Left cardiac atrium (tissue), 4 donors: Measurements from ENCODE around the gene ILK. TPM values are rescaled to one million over a fixed set of nuclear protein-coding genes. Genes with fewer than 3 reads are reported as not detected.
A peak's percentile ranks its signal among the peaks of the same experiment; 100 is the strongest.

Source experiments
- ATAC-seq, 2 donors: fragments of 200-7000 bp; cut with Tn5 transposase; one replicate each; pipeline ENCODE4 v1.9.1; 2020; ENCODE audit warnings: mild to moderate bottlenecking in 2 of 2, moderate library complexity in 2 of 2
- DNase-seq: peaks from one replicate; pipeline ENCODE4 v3.0.0-alpha.2; 2020
- intact Hi-C, 2 donors: fragments of 100-400 bp; cut with DNase I; formaldehyde crosslinking; loops; one replicate each; pipeline versions ENCODE4 v1.14.1 to v1.15.1; 2022 to 2023
- long read RNA-seq: library from polyadenylated mRNA; unstranded; transcript quantifications from one replicate; pipeline ENCODE4 v2.0.0, GENCODE V29; 2021
- total RNA-seq, 2 donors: library from RNA; stranded (reverse); fragmentation: NEBNext Ultra II Directional; extraction: Animal tissue kit (Norgen Biotek cat#: 25700); gene quantifications; one replicate each; pipeline ENCODE4 v1.2.1, GENCODE V29; 2021
- donor health status: DM: no; HTN: yes; CAD: no.
- donor health status: DM: no; HTN: yes; CAD: no; lungs with severe emphysema.
- donor health status: DM: yes; HTN: yes; CAD: no.
- donor health status: Dilated cardiomyopathy.

ILK gene
- total RNA-seq: 100 to 1,000 TPM; 166 to 183 TPM
- long read RNA-seq, transcript ILK-201 (13 exons, 1,802 nt): minor isoform, 82 of 518 reads
- long read RNA-seq, transcript ILK-202 (12 exons, 2,074 nt): minor isoform, 12 of 518 reads
- long read RNA-seq, transcript ILK-212 (12 exons, 1,617 nt): minor isoform, 10 of 518 reads
- long read RNA-seq, transcript ILK-203 (13 exons, 1,692 nt): major isoform, 352 of 518 reads
- long read RNA-seq, partial matches to known transcripts: 21 of 518 reads
- long read RNA-seq, other reads (novel, unspliced or antisense): 39 of 518 reads

DNA sequence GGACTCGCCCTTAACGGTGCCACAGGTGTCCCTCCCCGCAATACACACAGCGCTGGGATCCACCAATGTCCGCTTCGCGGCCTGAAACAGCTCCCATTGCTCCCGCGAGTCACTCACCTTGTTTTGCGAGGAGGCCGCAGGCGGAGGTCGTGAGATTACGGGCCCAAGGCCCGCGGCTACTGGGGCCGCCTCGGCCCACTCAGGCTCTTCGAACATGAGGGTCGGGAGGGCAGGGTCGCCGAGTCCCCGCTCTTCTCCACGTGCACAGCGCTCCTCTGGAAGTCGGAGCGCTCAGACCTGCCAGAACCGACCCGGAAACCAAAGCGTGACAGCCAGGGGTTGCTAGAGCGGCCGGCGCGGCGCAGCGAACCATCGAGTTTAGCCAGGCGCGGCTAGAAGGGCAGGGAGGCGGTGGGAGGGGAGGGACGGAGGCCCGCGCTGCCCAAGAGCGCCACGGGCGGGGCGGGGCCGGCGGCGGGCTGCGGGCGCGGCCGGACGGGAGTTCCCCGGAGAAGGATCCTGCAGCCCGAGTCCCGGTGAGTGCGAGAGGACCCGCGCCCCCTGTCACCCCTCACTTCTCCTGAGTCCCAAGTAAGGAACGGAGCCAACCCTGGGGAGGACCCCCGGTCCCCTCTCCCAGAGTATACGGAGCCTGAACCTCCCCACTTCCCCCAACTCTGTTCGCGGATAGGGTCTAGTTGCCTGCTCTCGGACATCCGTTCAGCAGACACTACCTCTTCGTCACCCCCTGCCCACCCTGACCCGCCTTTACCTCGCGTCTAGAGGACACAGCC is at the start of gene ILK, which contains the start of gene RRP8:
TSS of gene ILK (plus strand) at position 488 of the 794 bp plus-strand sequence. CDS start 498 bp downstream, outside the sequence.
TSS of gene RRP8 (minus strand) at position 330 of the 794 bp plus-strand sequence. CDS start at position 216, 114 bp downstream.
- DNase-seq (peak; percentile 94), ATAC-seq (peak; percentile 91 to 92)
- intact Hi-C loops: loop anchor here in 1 of 2 donors (5.0 kb wide), 1 partner anchor 79 kb away; the partner anchor contains the start of gene MRPL17

DNA sequence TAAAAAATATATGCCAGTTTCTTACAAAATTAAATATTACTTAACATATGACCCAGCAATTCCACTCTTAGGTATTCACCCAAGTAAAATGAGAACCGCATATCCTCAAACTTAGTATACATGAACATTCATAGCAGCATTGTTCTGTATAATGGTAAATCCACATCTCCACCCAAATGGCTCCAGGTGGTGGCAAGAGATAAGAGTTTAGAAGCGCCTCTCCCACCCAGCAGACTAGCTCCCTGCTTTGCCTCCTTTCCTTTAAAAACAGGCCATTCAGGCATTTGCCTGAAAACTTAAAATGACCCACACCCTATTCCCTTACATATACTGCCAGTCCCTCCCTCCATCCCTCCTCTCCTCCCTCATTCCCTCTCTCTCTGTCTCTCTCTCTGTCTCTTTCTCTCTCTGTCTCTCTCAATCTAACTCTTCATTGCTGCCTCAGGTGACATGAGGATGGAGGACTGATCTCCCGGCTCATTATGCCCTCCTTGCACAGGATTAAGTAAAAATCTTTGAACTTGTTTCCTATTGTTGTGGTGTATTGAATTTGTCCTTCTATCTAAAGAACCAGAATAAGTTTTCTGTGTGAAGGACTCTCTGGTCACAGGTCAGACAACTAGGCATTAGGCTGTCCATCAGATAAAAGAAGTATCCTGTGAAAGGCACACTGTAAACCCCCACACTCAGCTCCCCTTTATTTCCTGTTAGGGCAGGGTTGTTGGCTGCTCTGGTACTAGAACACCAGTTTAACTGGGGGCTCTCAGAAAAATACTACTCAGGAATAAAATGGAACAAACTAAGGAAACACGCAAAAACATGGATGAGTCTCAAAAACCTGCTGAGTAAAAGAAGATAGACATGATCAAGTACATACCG is 48.5 kb upstream of the ILK start:
- intact Hi-C loops: no loop called here
- no peak for ATAC-seq
- DNase-seq: no peak

DNA sequence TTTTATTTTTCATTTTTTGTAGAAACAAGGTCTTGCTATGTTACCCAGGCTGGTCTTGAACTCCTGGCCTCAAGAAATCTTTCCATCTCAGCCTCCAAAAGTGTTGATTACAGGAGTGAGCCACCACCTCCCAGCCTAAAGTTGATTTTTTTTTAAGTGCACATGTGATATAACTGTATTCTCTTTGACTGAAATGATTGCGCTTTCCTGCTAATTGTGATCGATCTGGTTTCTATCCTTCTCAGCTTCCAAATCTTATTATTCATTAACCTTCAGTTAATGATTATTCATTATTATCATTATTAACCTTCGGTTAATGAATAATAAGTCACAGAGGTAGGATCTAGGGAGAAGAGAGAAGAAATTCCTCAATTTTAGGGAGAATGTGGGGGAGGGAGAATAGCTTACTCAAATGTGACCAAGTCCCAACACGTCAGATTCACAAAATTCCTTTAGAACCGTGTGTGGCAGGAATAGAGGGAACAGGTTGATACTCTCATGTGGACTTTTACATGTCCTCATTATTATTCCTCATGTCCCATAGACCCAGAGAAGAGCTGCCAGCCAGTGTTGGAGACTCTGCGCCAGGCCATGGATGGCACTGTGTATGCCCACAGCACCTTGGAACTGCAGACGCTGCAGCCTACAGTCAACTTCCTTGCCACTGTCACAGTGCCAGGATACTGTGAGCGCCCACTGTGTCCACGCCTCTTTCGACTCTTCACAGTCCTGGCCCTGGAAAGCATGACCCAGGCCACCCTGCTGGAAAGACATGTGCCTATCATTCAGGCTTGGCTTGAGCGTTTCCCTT is 47.2 kb upstream of the ILK start:
- DNase-seq (no peak), ATAC-seq (no peak)
- intact Hi-C loops: no loop called here

DNA sequence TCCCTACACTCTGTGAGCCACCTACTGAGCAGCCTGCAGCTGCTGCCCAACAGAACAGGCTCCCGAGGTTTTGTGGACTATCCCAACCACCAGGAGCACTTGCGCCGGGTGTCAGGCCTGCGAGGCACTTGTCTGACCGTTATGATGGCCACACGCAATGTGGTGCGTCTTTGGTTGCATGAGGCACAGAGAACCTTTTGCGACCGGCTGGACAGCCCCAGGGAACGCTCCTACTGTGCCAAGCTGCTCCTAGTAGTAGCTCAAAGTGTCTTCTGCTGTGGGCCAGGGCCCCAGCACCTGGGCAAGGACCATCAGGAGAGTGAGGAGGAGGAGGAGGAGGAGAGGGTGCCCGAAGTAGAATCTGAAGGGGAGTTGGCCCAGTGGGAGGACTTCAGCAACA is 46.5 kb upstream of the ILK start:
- intact Hi-C loops: no loop called here
- no peak for DNase-seq
- no peak for ATAC-seq

DNA sequence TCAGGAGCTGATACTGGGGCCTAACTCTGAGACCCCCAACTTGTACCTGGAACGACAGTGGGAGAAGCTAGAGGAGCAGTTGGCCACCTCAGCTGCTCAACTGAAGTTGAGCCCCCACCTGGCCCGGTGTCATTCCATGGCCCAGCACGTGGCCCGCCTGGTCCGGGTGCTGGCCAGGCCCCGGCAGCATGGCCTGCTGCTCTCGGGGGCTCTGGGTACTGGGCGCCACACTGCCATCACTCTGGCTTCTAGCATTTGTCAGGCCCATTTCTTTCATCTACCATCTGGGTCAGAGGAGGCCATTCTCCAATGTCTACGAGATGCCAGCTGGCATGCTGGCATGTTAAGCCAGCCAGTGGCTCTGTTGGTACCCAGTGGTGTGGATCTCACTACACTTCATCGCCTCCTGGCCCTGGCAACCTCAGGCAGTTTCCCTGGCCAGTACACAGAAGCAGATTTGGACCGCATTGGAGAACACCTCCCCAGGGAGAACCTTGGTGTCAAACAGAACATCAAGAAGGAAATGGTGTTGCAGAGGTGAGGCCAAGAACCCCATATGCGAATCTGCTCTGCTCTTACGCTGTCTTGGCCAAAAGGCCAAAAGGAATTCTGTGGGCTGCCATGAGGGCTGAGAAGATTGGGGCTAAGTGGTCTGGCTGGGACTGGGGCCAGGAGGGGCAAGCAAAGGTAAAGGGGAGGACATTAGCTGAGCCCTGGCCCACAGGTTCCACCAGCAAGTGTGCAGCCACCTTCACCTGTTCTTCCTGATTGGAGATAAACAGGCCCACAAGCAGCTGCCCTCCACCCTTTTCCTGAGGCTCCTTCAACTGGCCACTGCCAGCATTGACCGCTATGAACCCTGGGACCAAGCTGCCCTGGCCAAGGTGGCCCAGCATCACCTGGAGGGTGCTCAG is 45.6 kb upstream of the ILK start:
- intact Hi-C loops: no loop called here
- DNase-seq (no peak), ATAC-seq (peak; percentile 63 to 95)

DNA sequence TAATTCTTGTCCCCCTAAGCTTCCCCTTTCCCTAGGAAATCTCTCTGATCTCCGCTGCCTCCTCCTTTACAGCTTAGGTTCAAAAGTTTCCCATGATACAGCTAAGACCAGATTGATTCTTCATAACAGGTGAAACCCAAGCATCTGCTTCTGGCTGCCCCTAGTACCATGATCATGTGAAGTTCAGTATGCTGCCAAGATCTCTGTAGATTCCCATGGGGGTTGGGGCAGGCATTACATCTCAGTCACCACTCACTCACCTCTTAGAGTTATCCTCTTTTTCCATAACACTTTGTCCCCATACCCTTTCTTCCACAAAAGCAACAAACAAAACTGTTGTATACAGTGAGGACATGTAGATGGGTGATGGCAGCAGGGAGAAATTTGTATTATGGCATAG is 44.2 kb upstream of the ILK start:
- intact Hi-C loops: no loop called here
- DNase-seq (no peak), ATAC-seq (no peak)

DNA sequence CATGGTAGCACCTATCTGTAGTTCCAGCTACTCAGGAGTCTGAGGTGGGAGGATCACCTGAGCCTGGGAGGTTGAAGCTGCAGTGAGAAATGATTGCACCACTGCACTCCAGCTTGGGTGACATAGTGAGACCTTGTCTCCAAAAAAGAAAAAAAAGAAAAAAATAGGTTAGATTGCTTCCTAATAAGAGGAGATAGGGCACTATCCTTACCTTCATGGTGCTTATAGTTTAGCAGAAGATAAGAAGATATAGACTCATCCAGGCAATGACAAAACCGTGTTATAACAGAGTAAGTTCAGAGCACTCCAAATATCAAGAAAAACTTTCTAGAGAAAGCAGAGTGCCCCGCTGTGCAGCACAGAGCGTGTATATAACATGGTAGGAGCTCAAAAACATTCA is 42.3 kb upstream of the ILK start:
- ATAC-seq (no peak), DNase-seq (no peak)
- intact Hi-C loops: no loop called here

DNA sequence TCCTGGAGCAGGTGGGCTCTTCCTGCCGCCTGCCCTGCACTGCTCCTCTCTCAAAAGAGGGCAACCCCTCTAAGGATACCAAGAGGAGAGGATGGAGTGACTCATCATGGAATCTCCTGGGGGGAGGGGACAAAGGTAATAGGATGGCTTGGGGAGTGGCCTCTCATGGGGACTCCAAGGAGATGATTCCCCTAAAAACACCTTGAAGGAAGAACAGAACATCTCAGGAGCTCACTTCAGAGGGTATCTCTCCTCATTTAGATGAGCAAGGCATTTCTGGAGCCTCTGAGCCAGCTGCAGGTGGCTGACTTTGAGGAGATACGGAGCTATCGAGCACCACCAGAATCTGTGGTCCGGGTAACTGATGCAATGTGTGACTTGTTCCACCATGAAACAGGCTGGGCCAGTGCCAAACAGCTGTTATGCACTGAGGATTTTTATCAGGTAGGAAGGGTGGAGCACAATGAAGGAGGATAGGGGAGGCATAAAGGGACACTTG is 40.4 kb upstream of the ILK start:
- ATAC-seq: no peak
- intact Hi-C loops: no loop called here
- DNase-seq: no peak

DNA sequence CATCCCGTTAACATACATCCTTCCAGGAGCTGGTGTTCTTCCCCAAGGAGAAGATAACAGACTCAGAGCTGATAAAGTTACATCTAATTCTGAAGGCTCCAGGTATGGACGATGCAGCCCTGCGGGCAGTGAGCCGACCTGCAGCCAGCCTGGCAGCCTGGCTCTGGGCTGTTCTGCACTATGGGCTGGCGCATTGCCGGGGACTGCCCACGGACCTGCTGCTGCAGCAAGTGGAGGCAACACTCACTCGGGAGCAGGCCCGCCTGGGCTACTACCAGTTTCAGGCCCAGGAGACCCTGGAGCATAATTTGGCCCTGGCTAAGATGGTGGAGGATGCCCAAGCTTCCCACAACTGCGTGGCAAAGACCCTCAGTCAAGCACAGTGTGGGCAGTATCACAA is 39.9 kb upstream of the ILK start:
- intact Hi-C loops: no loop called here
- DNase-seq: no peak

DNA sequence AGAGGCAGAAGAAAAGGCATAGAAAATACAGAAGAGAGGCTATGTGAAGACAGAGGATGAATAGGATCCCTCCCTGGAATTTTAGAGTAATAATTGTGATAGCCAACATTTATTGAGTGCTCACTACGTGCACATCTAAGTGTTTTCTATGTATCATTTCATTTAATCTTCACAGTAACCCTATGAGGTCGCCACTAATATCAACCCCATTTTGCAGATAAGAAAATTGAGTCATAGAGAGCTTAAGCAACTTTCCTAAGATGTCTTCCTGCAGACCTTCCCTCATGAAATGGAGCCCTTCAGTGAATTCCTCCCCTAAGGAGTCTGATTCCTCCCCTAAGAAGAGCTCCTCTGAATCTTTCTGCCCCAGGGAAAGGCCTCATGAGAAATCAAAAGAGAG is 38.2 kb upstream of the ILK start:
- DNase-seq (no peak), ATAC-seq (no peak)
- intact Hi-C loops: no loop called here

More for the DNA sequence above, 39.9 kb upstream of the ILK start:
- ATAC-seq: no peak

DNA sequence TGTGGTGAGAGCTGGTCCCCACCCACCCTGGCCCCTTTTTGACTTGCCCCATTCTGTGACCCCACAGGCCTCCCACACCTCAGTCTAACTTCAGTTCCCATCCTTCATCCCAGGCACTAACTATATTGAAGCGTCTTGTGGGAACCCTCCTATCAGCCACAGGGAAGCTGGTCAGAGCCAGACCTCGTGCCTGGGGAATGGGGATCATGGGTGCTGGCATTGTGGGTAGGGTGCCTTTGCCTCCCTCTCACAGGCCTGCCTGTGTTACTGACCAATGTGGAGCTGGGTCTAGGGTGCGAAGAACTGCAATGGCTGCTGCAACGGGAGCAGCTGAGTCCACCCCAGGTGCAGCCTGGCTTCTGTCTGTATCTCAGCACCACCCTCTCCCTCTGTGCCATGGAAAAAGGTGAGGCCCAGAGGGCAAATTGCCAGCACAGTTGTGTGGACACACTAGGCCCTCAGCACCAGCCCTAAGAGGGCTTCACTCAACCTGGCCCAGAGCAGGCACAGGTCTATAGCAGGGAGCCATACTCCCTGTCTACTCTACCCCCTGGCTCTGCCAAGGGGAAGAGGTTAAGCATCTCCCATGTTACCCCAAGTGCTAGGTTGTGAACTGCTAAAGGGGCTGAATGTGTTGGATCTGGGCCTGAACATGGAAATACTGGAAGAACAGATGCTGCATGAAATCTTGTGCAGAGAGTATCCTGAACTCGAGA is 37.4 kb upstream of the ILK start:
- ATAC-seq (no peak), DNase-seq (no peak)
- intact Hi-C loops: no loop called here

DNA sequence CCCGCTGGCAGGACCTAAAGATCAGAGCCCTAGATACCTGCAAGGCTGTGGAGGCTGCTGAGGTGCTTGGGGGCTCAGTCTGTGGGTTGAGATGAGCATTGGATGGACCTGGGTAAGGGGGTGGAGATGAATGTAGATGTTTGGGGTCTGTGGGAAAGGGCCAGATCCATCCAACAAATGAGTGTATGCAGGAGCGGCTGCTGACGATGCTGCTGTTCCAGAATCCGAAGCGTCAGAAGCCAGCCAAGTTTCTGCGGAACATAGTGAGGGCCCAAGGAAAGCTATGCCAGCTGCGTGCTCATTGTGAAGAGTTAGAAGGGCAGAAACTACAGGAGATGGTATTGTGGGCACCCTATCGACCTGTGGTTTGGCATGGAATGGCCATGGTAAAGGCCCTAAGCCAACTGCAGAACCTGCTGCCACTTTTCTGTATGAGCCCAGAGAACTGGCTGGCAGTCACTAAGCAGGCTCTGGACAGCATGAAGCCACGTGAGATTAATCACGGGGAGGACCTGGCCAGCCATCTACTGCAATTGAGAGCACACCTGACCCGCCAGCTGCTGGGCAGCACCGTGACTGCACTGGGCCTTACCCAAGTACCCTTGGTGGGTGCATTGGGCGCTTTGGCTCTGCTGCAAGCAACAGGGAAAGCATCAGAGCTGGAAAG is 36.7 kb upstream of the ILK start:
- DNase-seq: no peak
- intact Hi-C loops: no loop called here
- ATAC-seq: no peak

DNA sequence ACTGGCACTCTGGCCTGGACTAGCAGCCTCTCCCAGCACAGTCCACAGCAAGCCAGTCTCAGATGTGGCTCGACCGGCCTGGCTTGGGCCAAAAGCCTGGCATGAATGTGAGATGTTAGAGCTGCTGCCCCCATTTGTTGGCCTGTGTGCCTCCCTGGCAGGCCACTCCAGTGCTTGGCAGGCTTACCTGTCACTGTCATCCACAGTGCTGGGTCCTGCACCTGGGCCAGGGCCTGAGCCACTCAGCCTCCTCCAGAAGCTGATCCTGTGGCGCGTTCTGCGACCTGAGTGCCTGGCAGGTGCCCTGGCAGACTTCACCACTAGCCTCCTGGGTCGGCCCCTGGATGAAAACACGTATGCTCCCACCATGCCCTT is 36.2 kb upstream of the ILK start:
- no peak for DNase-seq
- ATAC-seq: no peak
- intact Hi-C loops: no loop called here

DNA sequence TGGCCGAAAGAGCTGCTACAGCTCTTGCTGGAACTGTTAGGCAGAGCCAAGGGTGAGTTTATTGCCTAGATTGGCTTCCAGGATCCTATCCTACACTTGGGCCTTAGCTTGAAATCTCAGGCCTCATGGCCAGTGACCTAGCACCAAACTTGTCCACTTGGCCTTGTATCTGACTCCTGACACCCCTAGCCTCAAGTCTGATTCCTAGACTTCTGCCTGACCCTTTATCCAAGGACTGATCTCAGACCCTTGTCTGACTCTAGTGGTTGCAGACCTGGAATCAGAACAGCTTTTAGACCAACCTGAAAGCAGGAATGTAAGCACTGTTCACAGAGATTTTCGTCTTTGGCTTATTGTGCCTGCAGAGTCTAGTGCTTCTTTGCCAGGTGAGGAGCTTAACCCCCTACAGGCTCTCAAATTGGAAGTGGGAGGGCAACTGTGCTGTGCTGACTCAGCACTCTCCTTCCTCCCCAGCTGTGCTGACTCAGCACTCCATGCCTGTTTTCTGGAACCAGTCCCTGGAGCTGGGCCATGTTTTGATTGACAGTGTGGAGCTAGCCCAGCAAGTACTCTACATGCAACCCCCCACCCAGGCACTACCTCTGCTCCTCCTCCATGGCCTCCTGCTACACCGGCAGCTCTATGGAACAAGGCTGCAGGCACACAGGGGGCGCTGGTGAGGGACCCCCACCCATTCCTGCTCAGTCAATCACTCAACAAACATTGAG is 35.2 kb upstream of the ILK start:
- no peak for DNase-seq
- peak; percentile 50 to 80 for ATAC-seq
- intact Hi-C loops: no loop called here

DNA sequence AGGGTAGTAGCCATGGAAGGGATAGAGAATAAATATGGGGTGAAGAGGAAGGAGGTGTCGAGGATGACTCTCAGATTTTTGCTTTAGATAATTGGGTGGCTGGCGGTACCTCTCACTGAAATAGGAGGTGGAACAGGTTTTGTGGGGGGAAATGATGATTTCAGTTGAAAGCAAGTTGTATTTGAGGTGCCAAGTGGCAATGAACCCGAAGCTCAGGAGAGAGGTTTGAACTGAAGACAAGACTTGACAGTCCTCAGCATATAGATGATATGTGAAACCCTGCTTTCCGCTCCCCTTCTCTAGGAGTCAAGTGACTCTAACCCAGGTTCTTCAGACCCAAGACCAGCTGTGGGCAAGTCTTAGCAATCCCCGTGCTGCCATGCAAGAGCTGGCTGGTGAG is 33.9 kb upstream of the ILK start:
- ATAC-seq (no peak), DNase-seq (no peak)
- intact Hi-C loops: no loop called here
